GM23338 (cell line): ENCODE data around the gene MOV10. TPM values are rescaled to one million over a fixed set of nuclear protein-coding genes. Genes with fewer than 3 reads are reported as not detected.

Experiments used
- ATAC-seq: fragments of 200-7000 bp; cut with Tn5 transposase; 3 replicates; pipeline ENCODE4 v1.9.1; 2020
- DNase-seq: peaks from one replicate; pipeline ENCODE4 v3.0.0-alpha.2; 2015; ENCODE audit warnings: low spot score
- H2AFZ ChIP-seq: fragments of 200-600 bp; sonication (generic); 2 replicates; pipeline ENCODE4 v1.8.0; 2016; ENCODE audit warnings: antibody characterized with exemption, mild to moderate bottlenecking, moderate library complexity
- H3F3A ChIP-seq: fragments of 200-600 bp; sonication (generic); replicated peaks from 2 replicates; pipeline ENCODE4 v1.8.0; 2017; ENCODE audit warnings: antibody characterized with exemption, mixed run types, low read depth
- H3K27ac ChIP-seq: fragments of 200-600 bp; sonication (generic); 2 replicates; pipeline ENCODE4 v1.6.1; 2016; ENCODE audit warnings: low read depth
- H3K27me3 ChIP-seq: fragments of 200-600 bp; sonication (generic); 2 replicates; pipeline ENCODE4 v1.8.0; 2016; ENCODE audit warnings: mild to moderate bottlenecking, mixed run types, moderate library complexity; ENCODE audit not compliant: insufficient read depth
- H3K36me3 ChIP-seq: fragments of 200-600 bp; sonication (generic); 2 replicates; pipeline ENCODE4 v1.8.0; 2016; ENCODE audit warnings: mild to moderate bottlenecking; ENCODE audit not compliant: insufficient read depth
- H3K4me1 ChIP-seq: fragments of 200-600 bp; sonication (generic); 2 replicates; pipeline ENCODE4 v1.8.0; 2016; ENCODE audit warnings: mild to moderate bottlenecking, moderate library complexity; ENCODE audit not compliant: insufficient read depth
- H3K4me2 ChIP-seq: fragments of 200-600 bp; sonication (generic); 2 replicates; pipeline ENCODE4 v1.7.1; 2017; ENCODE audit warnings: mixed run types
- H3K4me3 ChIP-seq: fragments of 200-600 bp; sonication (generic); 2 replicates; pipeline ENCODE4 v1.6.1; 2016; ENCODE audit warnings: mixed run types
- H3K79me2 ChIP-seq: fragments of 200-600 bp; sonication (generic); replicated peaks from 2 replicates; pipeline ENCODE4 v1.8.0; 2017; ENCODE audit warnings: mild to moderate bottlenecking; ENCODE audit not compliant: insufficient read depth
- H3K9me2 ChIP-seq: fragments of 200-600 bp; sonication (generic); 2 replicates; pipeline ENCODE4 v1.8.0; 2017; ENCODE audit not compliant: insufficient read depth
- H4K20me1 ChIP-seq: fragments of 200-600 bp; sonication (generic); replicated peaks from 2 replicates; pipeline ENCODE4 v1.8.0; 2017; ENCODE audit warnings: mild to moderate bottlenecking; ENCODE audit not compliant: insufficient read depth
- H3K27ac Mint-ChIP-seq: 2 replicates; pipeline ENCODE4 v1.8.0; 2020; ENCODE audit warnings: inconsistent platforms, mild to moderate bottlenecking, moderate library complexity, mixed read lengths
- H3K27me3 Mint-ChIP-seq: 3 replicates; pipeline ENCODE4 v1.8.0; 2022; ENCODE audit warnings: low read depth, mild to moderate bottlenecking, moderate library complexity, mixed read lengths, inconsistent platforms; ENCODE audit not compliant: insufficient read depth, poor library complexity
- H3K36me3 Mint-ChIP-seq: 3 replicates; pipeline ENCODE4 v1.8.0; 2021; ENCODE audit warnings: low read depth, mild to moderate bottlenecking, inconsistent platforms, moderate library complexity, mixed read lengths
- H3K4me1 Mint-ChIP-seq: 3 replicates; pipeline ENCODE4 v1.8.0; 2020; ENCODE audit warnings: mild to moderate bottlenecking, inconsistent platforms, mixed read lengths
- H3K4me3 Mint-ChIP-seq: 3 replicates; pipeline ENCODE4 v1.8.0; 2021; ENCODE audit warnings: moderate library complexity, mild to moderate bottlenecking, inconsistent platforms, mixed read lengths
- H3K9me3 Mint-ChIP-seq: 3 replicates; pipeline ENCODE4 v1.8.0; 2020; ENCODE audit warnings: moderate library complexity, mild to moderate bottlenecking, inconsistent platforms, mixed read lengths
- NANOG ChIP-seq: IDR thresholded peaks from 2 replicates; pipeline ENCODE4 v1.6.1; 2016; ENCODE audit warnings: antibody characterized with exemption, borderline replicate concordance
- polyA plus RNA-seq: library from polyadenylated mRNA; unstranded; fragments of >200 nt; fragmentation: Nextera tagmentation; extraction: Ambion mirVana; gene quantifications from 2 replicates; pipeline ENCODE4 v1.2.1, GENCODE V29; 2016
- total RNA-seq: library from RNA; depleted of rRNA; stranded (reverse); fragments of >200 nt; shearing (Covaris generic); gene quantifications from 2 replicates; pipeline ENCODE4 v1.2.3, GENCODE V29; 2014
- TF ChIP-seq, protein P1 (sequence below): fragments of 250-450 bp; sonication (Bioruptor Pico); IDR thresholded peaks from 2 replicates; pipeline ENCODE4 v1.5.0; 2020; ENCODE audit warnings: mild to moderate bottlenecking, moderate library complexity
- TF ChIP-seq, protein P2 (sequence below): IDR thresholded peaks from 2 replicates; pipeline ENCODE4 v1.6.1; 2016; ENCODE audit warnings: antibody characterized with exemption
- TF ChIP-seq, protein P3 (sequence below), 2 experiments: fragments of 200-600 bp in 1 of 2; sonication (generic) in 1 of 2; conservative IDR thresholded peaks; 2 replicates each; pipeline versions ENCODE4 v1.5.1 to v1.6.1; 2016 to 2017; ENCODE audit warnings: antibody characterized with exemption in 2 of 2, low read depth in 2 of 2, mild to moderate bottlenecking in 2 of 2, moderate library complexity in 1 of 2

The MOV10 gene
- total and polyA plus RNA-seq, 2 experiments from 2014 or later, result 53.6 to 77.6 TPM

DNA sequence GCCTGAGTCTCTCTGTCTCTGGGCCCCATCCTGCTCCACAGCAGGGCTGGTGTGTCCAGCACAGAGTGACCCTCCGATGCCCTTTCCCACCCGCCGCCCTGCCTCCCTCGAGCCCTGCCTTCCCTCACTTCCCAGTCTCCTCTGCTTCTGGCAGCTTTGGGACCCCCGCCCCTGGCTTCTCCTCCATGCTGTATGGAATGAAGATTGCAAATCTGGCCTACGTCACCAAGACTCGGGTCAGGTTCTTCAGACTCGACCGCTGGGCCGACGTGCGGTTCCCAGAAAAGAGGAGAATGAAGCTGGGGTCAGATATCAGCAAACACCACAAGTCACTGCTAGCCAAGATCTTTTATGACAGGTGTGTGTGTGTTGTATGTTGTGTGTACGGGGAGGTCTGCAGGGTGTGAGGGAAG is 14.3 kb downstream of the MOV10 start (continued):
- TF ChIP-seq, protein P1, sequence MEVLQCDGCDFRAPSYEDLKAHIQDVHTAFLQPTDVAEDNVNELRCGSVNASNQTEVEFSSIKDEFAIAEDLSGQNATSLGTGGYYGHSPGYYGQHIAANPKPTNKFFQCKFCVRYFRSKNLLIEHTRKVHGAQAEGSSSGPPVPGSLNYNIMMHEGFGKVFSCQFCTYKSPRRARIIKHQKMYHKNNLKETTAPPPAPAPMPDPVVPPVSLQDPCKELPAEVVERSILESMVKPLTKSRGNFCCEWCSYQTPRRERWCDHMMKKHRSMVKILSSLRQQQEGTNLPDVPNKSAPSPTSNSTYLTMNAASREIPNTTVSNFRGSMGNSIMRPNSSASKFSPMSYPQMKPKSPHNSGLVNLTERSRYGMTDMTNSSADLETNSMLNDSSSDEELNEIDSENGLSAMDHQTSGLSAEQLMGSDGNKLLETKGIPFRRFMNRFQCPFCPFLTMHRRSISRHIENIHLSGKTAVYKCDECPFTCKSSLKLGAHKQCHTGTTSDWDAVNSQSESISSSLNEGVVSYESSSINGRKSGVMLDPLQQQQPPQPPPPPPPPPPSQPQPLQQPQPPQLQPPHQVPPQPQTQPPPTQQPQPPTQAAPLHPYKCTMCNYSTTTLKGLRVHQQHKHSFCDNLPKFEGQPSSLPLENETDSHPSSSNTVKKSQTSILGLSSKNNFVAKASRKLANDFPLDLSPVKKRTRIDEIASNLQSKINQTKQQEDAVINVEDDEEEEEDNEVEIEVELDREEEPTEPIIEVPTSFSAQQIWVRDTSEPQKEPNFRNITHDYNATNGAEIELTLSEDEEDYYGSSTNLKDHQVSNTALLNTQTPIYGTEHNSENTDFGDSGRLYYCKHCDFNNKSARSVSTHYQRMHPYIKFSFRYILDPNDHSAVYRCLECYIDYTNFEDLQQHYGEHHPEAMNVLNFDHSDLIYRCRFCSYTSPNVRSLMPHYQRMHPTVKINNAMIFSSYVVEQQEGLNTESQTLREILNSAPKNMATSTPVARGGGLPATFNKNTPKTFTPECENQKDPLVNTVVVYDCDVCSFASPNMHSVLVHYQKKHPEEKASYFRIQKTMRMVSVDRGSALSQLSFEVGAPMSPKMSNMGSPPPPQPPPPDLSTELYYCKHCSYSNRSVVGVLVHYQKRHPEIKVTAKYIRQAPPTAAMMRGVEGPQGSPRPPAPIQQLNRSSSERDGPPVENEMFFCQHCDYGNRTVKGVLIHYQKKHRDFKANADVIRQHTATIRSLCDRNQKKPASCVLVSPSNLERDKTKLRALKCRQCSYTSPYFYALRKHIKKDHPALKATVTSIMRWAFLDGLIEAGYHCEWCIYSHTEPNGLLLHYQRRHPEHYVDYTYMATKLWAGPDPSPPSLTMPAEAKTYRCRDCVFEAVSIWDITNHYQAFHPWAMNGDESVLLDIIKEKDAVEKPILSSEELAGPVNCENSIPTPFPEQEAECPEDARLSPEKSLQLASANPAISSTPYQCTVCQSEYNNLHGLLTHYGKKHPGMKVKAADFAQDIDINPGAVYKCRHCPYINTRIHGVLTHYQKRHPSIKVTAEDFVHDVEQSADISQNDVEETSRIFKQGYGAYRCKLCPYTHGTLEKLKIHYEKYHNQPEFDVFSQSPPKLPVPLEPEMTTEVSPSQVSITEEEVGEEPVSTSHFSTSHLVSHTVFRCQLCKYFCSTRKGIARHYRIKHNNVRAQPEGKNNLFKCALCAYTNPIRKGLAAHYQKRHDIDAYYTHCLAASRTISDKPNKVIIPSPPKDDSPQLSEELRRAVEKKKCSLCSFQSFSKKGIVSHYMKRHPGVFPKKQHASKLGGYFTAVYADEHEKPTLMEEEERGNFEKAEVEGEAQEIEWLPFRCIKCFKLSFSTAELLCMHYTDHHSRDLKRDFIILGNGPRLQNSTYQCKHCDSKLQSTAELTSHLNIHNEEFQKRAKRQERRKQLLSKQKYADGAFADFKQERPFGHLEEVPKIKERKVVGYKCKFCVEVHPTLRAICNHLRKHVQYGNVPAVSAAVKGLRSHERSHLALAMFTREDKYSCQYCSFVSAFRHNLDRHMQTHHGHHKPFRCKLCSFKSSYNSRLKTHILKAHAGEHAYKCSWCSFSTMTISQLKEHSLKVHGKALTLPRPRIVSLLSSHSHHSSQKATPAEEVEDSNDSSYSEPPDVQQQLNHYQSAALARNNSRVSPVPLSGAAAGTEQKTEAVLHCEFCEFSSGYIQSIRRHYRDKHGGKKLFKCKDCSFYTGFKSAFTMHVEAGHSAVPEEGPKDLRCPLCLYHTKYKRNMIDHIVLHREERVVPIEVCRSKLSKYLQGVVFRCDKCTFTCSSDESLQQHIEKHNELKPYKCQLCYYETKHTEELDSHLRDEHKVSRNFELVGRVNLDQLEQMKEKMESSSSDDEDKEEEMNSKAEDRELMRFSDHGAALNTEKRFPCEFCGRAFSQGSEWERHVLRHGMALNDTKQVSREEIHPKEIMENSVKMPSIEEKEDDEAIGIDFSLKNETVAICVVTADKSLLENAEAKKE, result no peak

DNA sequence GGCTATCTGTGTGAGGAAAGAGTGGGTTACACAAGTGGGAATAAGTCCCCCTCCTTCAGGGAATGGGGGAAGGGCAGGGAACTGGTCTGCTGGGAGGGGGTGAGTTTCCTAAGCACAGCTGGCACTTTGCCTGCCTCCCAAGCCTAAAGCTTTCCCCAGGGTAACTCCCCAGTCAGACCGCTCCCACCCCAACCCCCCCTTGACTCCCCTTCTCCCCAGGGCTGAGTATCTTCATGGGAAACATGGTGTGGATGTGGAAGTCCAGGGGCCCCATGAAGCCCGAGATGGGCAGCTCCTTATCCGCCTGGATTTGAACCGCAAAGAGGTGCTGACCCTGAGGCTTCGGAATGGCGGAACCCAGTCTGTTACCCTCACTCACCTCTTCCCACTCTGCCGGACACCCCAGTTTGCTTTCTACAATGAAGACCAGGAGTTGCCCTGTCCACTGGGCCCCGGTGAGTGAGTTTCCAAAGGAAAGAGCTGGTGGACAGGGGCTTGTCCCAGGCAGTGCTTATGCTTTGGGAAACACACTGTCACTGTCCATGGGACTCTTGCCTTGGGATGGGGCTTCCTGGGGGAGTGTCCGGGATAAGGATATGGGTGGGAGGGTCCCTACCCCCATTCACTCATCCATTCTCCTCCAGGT is 14.9 kb downstream of the MOV10 start:
- H3K36me3 Mint-ChIP-seq, result peaks cover 28% of the 10 kb centered on the region
- no peaks in the 10 kb centered on the region for H3F3A ChIP-seq
- no peaks in the 10 kb centered on the region for H3K9me3 Mint-ChIP-seq
- peaks cover 2% of the 10 kb centered on the region for H3K27me3 Mint-ChIP-seq
- peaks cover 9% of the 10 kb centered on the region; the same call in 1 of the 2 replicates for H3K79me2 ChIP-seq
- H3K27me3 ChIP-seq, result no peaks in the 10 kb centered on the region
- no peak overlapping the region for H3K4me3 ChIP-seq
- H3K4me1 ChIP-seq, result no peaks in the 10 kb centered on the region; the same call in none of the 2 replicates
- H3K9me2 ChIP-seq, result no peaks in the 10 kb centered on the region
- H3K4me2 ChIP-seq, result no peak overlapping the region
- H3K27ac Mint-ChIP-seq, result no peak overlapping the region
- H3K4me1 Mint-ChIP-seq, result peaks cover 26% of the 10 kb centered on the region
- H4K20me1 ChIP-seq, result peaks cover 5% of the 10 kb centered on the region; the same call in 1 of the 2 replicates
- H3K4me3 Mint-ChIP-seq, result no peak overlapping the region
- no peak overlapping the region for H3K27ac ChIP-seq
- no peak for ATAC-seq
- H2AFZ ChIP-seq, result no peak overlapping the region
- no peaks in the 10 kb centered on the region; the same call in 1 of the 2 replicates for H3K36me3 ChIP-seq
- DNase-seq, result no peak
- TF ChIP-seq, protein P1, result no peak
- no peak for TF ChIP-seq NANOG
- TF ChIP-seq, protein P2, sequence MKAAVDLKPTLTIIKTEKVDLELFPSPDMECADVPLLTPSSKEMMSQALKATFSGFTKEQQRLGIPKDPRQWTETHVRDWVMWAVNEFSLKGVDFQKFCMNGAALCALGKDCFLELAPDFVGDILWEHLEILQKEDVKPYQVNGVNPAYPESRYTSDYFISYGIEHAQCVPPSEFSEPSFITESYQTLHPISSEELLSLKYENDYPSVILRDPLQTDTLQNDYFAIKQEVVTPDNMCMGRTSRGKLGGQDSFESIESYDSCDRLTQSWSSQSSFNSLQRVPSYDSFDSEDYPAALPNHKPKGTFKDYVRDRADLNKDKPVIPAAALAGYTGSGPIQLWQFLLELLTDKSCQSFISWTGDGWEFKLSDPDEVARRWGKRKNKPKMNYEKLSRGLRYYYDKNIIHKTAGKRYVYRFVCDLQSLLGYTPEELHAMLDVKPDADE, result no peak
- TF ChIP-seq, protein P3, sequence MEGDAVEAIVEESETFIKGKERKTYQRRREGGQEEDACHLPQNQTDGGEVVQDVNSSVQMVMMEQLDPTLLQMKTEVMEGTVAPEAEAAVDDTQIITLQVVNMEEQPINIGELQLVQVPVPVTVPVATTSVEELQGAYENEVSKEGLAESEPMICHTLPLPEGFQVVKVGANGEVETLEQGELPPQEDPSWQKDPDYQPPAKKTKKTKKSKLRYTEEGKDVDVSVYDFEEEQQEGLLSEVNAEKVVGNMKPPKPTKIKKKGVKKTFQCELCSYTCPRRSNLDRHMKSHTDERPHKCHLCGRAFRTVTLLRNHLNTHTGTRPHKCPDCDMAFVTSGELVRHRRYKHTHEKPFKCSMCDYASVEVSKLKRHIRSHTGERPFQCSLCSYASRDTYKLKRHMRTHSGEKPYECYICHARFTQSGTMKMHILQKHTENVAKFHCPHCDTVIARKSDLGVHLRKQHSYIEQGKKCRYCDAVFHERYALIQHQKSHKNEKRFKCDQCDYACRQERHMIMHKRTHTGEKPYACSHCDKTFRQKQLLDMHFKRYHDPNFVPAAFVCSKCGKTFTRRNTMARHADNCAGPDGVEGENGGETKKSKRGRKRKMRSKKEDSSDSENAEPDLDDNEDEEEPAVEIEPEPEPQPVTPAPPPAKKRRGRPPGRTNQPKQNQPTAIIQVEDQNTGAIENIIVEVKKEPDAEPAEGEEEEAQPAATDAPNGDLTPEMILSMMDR (conservative IDR thresholded peaks at IDR 0.05; ENCODE audit: low read depth in 2 of 2), result no peak
